Stimulated activated CD4-positive, alpha-beta T cell treated with anti-CD3 and anti-CD28 coated beads, Interleukin-4, amount 100 ng/mL, for 24 hours (primary cell): ENCODE measurements around the gene RAD51B.

Experiments
- DNase-seq: peaks from one replicate; pipeline ENCODE4 v3.0.0-alpha.2; 2020

Gene RAD51B

GRCh38 chr14:67837011-67837624 is 17.5 kb downstream of the RAD51B start:
- DNase-seq = peak; percentile 53

- DNase-seq = no peak
Observed at GRCh38 chr14:67846029-67846610, 26.5 kb downstream of the RAD51B start.

GRCh38 chr14:67850066-67850830 is 30.7 kb downstream of the RAD51B start:
- DNase-seq = no peak

GRCh38 chr14:67851785-67852410 is 32.3 kb downstream of the RAD51B start:
- no peak for DNase-seq

- no peak for DNase-seq
Observed at GRCh38 chr14:67852926-67853604, 33.5 kb downstream of the RAD51B start.

- no peak for DNase-seq
Observed at GRCh38 chr14:67853715-67854114, 34.1 kb downstream of the RAD51B start.

- no peak for DNase-seq
Observed at GRCh38 chr14:67856827-67857226, 37.2 kb downstream of the RAD51B start.

- no peak for DNase-seq
Observed at GRCh38 chr14:67857778-67858350, 38.3 kb downstream of the RAD51B start.

GRCh38 chr14:67859169-67859749 is 39.7 kb downstream of the RAD51B start:
- DNase-seq = no peak

GRCh38 chr14:67863223-67863622 is 43.6 kb downstream of the RAD51B start:
- no peak for DNase-seq

GRCh38 chr14:67875175-67876006 is 55.8 kb downstream of the RAD51B start:
- DNase-seq = no peak

- DNase-seq = no peak
Observed at GRCh38 chr14:67879026-67879425, 59.4 kb downstream of the RAD51B start.

- DNase-seq = no peak
Observed at GRCh38 chr14:67881225-67881624, 61.6 kb downstream of the RAD51B start.

GRCh38 chr14:67882986-67883555 is 63.5 kb downstream of the RAD51B start:
- no peak for DNase-seq

- no peak for DNase-seq
Observed at GRCh38 chr14:67883717-67884116, 64.1 kb downstream of the RAD51B start.

- no peak for DNase-seq
Observed at GRCh38 chr14:67886191-67886590, 66.6 kb downstream of the RAD51B start.

GRCh38 chr14:67887478-67887877 is 67.9 kb downstream of the RAD51B start:
- DNase-seq = no peak

- DNase-seq = no peak
Observed at GRCh38 chr14:67889455-67889854, 69.9 kb downstream of the RAD51B start.

GRCh38 chr14:67892466-67893100 is 73.0 kb downstream of the RAD51B start:
- DNase-seq = no peak

GRCh38 chr14:67900231-67900630 is 80.7 kb downstream of the RAD51B start:
- DNase-seq = no peak
